D341Med (cell line): Measurements from ENCODE around the gene TMEM127.
"Not testable (repeated sequence)": the region's sequence is repeated elsewhere in the genome, so short reads cannot be mapped to it uniquely, and the experiment has no call there.

Experiments used
- DNase-seq: peaks from one replicate; pipeline ENCODE4 v3.0.0; 2012; ENCODE audit warnings: low spot score

The TMEM127 gene

GRCh38 chr2:96262306-96262705, 3.5 kb downstream of the TMEM127 start:
- DNase-seq = no peak

DNA sequence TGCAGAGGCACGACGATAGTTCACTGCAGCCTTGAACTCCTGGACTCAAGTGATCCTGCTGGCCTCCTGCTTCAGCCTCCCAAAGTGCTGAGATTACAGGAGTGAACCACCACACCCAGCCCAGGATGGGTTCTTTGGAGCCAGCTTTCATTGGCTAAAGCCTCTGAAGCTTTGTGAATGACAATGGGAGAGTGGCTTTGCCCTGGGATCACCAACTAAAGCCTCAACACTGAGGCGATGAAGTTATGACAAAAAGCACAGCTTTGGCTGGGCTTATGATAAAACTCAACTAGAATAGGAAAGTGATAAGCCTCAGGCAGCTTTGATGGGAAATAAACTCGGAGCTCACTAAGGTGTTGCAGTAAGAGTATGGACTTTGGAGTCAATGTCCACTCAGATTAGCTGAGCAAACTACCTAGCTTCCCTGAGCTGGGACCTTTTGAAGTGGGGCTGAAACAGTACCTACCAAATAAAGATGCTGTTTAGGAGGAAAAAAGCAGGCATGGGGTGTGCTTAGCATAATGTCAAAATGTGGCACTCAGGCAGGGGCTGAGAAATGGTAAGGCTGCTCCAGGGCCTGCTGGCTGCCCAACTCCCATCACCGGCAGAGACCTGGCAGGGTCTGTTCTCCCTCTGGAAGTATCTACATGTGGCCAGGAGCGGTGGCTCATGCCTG, 4.3 kb downstream of the TMEM127 start:
- DNase-seq = no peak

DNA sequence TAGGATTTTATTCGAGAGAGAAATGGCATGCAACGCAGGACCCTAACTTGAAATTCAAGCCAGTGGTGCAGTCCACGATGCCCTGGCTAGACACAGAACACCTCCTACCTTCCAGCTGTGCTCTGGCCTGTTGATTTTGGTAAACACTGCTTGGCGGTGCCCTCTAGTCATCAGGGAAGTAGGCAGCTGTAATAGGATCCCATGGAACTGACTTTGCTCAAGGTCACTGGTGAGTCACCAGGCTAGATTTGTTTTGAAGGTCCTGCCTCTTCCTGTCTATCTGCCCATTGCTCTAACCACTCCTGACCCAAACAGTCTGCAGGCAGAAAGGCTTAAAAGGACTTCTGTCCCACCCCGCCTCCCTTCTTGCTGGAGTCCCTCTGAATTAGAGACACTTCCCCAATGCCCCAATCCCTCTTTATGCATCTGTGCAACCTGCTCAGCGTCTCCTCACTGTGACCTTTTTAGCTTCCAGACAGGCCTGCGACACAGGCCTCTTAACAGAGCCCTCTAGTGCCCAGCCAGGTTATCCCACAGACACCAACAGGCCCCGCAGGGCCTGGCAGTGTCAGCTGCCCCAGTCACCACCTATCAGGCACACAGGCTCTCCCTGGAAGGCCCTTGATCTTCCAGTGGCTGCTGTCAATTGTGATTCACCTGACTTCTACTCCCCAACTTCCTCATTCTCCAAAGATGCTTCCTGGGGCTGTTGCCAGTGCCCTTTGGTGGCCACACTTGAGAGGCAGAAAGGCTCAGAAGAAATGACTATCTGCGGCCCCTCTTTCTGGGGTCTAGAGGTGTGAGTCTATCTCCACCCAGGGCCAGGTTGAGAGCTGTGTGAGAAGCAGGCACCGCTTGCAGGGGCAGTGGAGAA, 5.2 kb downstream of the TMEM127 start:
- peak; percentile 71 for DNase-seq

- no peak for DNase-seq
These were observed 6.3 kb downstream of the TMEM127 start for GRCh38 chr2:96259497-96259921.

DNA sequence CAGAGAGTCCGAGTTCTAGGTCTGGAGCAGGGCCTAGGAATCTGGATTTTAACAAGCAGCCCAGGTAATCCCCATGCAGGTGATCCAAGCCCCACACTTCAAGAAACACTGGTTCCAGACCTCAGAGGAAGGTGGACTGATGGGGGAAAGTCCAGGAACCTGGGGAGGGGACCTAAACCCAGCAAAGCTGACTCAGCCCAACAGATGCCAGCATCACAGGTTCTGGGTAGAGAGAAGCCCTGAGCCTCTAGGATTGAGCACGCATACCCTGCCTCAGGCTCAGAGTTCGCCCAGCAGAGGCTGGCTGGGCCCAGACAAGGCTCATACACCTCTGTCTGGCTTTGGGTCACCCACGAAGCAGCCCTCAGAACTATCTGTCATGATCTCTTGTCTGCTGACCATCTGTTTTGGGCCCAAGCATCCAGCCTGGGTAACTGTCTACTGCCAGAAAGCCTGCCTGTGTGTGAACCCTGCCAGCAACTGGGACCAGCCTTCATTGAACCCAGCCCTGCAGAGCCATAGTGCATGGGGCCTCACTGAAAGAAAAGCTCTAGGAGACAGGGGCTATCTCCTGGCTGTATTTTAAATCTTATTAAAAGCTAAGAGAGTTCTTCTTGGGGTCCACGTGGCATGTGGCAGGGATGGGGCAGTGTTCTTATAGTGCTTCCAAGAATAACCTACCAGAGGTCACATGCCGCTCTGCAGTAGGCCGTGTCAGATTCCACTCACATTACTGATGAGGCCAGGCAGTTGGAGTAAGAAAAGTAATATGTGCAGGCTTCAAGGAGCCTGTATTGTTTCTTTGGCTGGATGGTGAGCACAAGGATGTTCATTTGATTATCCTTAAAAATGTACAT, 7.4 kb downstream of the TMEM127 start:
- no peak for DNase-seq

DNA sequence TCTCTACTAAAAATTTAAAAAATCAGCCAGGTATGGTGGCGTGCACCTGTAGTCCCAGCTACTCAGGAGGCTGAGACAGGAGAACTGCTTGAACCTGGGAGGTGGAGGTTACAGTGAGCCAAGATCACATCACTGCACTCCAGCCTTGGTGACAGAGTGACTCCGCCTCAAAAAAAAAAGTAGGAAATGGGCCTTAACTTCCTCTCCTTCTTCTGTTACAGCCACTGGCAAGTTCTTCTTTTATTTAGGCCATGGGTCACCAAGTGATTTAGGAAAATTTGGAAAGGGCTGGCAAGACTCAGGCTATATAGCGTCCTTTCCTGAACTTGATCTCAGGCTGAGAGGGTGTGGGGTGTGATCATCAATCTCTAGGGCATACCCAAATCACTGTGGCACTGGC, 8.1 kb downstream of the TMEM127 start:
- not testable (repeated sequence) for DNase-seq

GRCh38 chr2:96256611-96257113, 9.1 kb downstream of the TMEM127 start:
- no peak for DNase-seq

- DNase-seq = no peak
These were observed 11.2 kb downstream of the TMEM127 start for GRCh38 chr2:96254571-96254970.

- DNase-seq = no peak
These were observed 12.8 kb downstream of the TMEM127 start for GRCh38 chr2:96253006-96253405.

- DNase-seq = no peak
These were observed 13.3 kb downstream of the TMEM127 start for GRCh38 chr2:96252526-96252925.

- no peak for DNase-seq
These were observed 14.0 kb downstream of the TMEM127 start for GRCh38 chr2:96251721-96252292.

DNA sequence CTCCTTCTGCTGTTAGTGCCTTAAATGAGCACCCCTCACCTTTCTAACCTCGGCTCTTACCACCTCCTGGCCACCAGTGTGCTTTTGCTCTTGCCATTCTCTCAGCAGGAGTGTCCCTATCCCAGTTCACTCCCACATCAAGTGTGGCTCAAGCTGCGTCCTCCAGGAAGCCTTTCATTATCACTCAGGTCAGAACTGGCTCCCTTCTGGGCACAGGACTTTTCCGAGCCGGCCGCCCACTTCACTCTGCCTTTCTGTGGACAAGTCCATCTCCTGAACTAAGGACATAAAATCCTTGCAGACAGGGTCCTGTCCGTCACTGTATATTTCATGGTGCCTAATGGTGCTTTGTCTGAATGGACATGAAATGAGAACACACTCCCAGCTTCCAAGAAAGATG, 15.6 kb downstream of the TMEM127 start:
- DNase-seq = no peak

GRCh38 chr2:96249654-96250053, 16.1 kb downstream of the TMEM127 start:
- DNase-seq = no peak

DNA sequence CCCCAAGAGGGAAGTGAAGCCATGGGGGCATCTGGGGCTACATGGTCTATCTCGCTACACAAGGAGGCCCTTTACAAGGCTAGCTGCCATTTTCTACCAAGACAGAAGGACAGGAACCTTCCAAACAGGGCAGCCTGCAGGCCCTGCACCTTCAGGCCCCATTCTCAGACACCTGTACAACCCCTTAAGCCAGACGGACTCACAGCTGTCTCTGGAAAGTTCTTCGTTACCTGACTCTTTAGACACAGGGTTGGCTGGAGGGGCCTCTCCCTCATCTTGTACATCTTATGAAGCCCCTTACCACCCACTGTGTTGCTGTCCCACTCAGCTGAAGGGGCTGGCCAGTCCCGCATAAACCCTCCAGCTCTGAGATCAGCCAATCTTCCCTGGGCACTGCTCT, 17.2 kb downstream of the TMEM127 start:
- DNase-seq = no peak

DNA sequence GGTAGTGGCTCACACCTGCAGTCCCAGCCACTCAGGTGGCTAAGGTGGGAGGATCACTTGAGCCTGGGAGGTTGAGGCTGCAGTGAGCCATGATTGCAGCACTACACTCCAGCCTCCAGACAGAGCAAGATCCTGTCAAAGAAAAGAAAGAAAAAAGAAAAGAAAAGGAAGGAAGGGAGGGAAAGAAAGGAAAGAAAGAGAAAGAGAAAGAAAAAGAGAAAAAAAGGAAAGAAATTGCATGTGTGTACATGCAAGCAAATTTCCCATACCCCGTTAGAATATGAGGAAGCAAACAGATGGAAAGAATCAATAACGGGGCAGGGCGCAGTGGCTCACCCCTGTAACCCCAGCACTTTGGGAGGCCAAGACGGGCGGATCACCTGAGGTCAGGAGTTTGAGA, 17.9 kb downstream of the TMEM127 start:
- DNase-seq = no peak

DNA sequence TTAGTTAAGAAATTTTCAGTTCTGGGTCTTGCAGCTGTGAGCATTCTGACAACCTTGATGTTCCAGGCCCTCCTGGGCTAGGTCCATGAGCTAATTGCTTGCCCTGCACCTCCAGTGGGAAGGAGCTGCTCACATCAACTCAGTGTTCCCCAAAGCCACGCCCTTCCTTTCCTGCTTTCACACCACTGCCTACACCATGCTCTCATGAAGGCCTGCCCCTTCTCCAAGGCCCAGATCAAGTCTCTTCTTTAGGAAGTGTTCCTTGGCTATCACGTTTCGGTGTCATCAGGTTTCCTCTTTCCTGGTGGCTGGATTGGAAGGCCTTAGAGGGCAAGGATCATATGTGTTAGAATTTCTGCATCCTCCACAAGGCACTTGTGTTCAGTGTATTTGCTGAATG, 18.8 kb downstream of the TMEM127 start:
- DNase-seq = no peak

DNA sequence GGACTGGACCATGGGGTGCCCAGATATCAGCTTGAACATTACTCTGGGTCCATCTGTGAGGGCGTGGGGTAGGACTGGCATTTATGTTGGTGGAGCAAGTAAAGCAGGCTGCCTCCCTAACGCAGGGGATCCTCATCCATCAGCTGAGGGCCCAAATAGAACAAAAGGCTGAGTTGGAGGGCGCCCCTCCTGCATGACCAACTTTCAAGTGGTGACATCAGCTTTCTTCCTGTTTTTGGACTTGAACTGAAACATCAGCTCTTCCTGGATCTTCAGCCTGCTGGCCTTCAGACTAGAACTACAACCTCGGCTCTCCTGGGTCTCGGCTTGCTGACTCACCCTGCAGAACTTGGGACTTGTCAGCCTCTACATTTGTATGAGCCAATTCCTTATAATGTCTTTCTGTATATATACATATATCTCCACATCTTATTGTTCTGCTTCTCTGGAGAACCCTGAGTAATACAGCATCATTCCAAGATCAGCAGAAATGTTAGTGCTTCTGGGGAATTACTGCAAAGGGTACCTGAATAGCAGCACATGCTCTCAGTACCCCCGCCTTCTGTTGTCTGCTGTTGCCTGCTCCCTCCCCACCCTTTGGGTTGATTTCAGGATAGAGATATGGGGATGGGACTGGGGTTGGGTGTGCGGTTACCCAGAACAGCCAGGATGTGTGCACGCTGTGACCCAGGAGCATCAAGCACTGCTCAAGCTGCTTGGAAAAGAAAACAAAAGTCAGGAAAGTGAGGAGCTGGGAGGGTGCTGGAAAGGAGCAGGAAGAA, 20.0 kb downstream of the TMEM127 start:
- DNase-seq = no peak

- DNase-seq = no peak
These were observed 22.0 kb downstream of the TMEM127 start for GRCh38 chr2:96243843-96244242.

DNA sequence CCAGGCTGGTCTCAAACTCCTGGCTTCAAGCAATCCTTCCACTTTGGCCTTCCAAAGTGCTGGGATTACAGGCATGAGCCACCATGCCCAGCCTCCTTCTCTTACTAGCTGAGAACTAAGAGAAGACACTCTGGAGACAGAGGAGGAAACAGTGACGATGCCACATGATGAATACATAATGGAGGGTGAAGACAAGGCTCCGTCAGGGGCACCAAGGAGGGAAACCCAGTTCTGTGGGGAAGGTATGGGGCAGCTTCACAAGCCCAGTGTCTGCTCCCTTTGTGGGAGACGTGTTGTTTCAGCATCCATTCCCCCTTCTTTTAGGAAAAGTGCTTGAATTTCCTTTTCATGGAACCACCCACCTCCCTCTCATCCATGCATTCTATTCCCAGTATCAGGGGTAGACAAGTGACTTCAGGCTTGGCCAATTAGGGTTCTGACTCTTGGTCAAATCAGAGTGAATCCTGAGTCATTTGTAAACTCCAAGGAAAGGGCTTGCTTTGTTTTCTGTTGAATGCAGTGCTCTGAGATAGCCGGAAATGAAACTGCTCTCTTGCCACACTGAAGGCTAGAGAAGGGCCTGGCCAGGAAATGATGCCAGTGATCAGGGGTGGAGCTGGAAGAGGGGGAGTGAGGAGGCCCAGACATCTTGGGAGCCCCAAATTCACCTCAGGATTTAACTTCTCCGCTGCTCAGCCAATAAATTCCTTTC, 23.7 kb downstream of the TMEM127 start:
- no peak for DNase-seq

DNA sequence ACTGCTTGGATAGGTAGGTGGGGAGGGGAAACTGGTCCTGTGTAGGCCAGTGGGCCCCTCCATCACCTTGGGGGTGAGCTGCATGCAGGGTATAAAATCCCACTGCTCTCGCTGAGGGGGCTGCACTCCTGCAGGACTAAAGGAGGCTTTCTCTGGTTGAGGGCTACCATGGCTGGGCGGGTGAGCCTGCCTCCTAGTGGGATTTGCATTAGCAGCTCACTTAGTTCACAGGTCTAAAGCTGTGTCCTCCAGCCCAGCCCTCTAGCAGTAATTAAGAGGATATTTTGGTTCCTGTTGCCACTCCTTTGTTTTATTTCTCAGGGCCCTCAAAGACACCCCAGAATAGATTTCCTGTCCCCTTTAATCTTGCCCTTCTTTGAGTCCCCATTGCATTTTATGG, 24.6 kb downstream of the TMEM127 start:
- no peak for DNase-seq
